ENCODE measurements around the gene UGT2B7.

The UGT2B7 gene

DNA sequence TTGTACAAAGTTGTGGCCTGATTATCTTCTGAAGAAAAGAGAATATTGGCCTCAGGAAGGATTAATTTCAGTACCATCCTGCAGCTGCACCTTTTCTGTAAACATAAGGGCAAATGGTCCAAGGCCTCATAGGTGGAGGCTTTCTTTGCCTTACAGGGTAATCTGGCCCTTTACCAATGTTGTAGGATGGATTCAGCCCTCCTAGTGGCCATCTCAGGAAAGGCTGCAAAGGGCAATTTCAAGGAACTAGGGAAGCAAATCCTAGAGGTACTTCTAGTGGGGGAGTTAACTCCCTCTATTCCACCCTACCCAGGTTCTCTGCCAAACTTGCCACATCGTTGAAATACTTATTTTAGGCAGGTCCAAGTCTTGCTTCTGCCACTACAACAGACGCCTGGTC is 60.6 kb downstream of the UGT2B7 start:
- no peaks in the 10 kb centered on the region for H3K36me3 ChIP-seq (ENCODE audit: low read length)
- TF ChIP-seq EZH2phosphoT487 (conservative IDR thresholded peaks at IDR 0.05; ENCODE audit: low read length), result no peak
- TF ChIP-seq, protein P1, sequence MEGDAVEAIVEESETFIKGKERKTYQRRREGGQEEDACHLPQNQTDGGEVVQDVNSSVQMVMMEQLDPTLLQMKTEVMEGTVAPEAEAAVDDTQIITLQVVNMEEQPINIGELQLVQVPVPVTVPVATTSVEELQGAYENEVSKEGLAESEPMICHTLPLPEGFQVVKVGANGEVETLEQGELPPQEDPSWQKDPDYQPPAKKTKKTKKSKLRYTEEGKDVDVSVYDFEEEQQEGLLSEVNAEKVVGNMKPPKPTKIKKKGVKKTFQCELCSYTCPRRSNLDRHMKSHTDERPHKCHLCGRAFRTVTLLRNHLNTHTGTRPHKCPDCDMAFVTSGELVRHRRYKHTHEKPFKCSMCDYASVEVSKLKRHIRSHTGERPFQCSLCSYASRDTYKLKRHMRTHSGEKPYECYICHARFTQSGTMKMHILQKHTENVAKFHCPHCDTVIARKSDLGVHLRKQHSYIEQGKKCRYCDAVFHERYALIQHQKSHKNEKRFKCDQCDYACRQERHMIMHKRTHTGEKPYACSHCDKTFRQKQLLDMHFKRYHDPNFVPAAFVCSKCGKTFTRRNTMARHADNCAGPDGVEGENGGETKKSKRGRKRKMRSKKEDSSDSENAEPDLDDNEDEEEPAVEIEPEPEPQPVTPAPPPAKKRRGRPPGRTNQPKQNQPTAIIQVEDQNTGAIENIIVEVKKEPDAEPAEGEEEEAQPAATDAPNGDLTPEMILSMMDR (IDR thresholded peaks at IDR 0.05; ENCODE audit: insufficient read depth, low read length, poor library complexity, severe bottlenecking), result no peak
- no peak overlapping the region for H3K4me2 ChIP-seq (ENCODE audit: low read depth, low read length, poor library complexity, severe bottlenecking)
- no peaks in the 10 kb centered on the region for H3K27me3 ChIP-seq (ENCODE audit: low read length)
- no peak overlapping the region for H3K4me3 ChIP-seq (ENCODE audit: insufficient read depth, low read length, poor library complexity, severe bottlenecking)
- H4K20me1 ChIP-seq (ENCODE audit: low read depth, low read length), result no peaks in the 10 kb centered on the region
- H3K79me2 ChIP-seq (ENCODE audit: insufficient read depth, low read length), result no peaks in the 10 kb centered on the region
- no peaks in the 10 kb centered on the region for H3K9me2 ChIP-seq (replicated peaks; ENCODE audit: insufficient read depth, low read length)
- H2AFZ ChIP-seq (ENCODE audit: low read depth, low read length, severe bottlenecking), result no peak overlapping the region
- no peak overlapping the region for H3K27ac ChIP-seq (ENCODE audit: low read depth, low read length)
- H3K9me3 ChIP-seq (ENCODE audit: insufficient read depth, low read length), result no peaks in the 10 kb centered on the region
- H3K9ac ChIP-seq (ENCODE audit: low read length), result no peak overlapping the region
- H3F3A ChIP-seq (ENCODE audit: insufficient read depth), result no peaks in the 10 kb centered on the region

Data from SU-DHL-6 (cell line).